GM21423 (cell line): Measurements from ENCODE around the gene NELL1.

ENCODE experiments used
- ATAC-seq: cut with Tn5 transposase; IDR thresholded peaks from one replicate; pipeline ENCODE4 v1.9.1; 2021; ENCODE audit warnings: mild to moderate bottlenecking, moderate library complexity; ENCODE audit not compliant: unreplicated experiment

Gene NELL1

DNA sequence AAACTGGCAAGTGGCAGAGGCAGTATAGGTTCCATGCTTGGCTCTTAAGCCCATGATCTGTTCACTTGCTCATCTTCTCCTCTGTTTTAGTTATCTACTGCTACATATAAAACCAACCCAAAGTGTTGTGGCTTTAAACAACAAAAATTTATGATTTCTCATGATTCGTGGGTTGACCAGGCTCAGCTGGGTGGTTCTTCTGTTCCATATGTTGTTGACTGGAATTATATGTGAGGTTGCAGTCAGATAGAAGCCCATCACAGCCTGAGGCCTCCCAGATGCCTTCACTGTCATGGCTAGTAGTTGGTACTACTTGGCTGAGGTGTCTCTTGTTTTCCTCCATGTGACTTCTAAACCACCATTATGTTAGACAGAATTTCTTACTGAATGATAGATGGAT lies 632.6 kb downstream of the NELL1 start:
- no peak for ATAC-seq

DNA sequence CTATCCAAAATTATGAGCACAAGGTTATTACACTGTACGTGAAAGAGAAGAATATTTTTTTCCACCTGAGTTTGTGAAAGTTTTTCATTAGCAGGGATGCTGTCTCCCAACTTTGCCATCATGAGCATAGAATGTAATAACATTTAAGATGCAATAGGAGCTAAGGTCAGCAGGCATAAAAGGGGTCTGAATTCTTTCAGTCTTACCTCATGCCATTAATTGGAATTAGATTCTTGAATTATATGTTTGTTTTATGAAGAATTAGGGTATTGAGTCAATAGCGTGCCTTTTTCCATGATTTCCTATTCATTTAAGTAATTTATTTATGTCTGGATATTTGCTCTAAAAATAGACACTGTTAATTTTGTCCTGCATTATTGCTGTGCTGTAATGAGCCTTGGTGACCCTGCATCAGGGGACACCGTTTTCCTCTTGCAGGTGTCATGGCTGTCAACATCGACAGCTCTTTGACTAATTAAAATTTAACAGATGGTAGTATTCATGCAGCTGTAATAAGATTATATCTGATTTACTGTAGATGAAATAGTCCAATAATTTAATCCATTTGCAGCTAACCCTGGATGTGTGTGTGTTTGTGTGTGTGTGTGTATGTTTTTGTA lies 637.5 kb downstream of the NELL1 start:
- no peak for ATAC-seq

- ATAC-seq: no peak
Measured at GRCh38 chr11:21307874-21308273, 638.5 kb downstream of the NELL1 start.

DNA sequence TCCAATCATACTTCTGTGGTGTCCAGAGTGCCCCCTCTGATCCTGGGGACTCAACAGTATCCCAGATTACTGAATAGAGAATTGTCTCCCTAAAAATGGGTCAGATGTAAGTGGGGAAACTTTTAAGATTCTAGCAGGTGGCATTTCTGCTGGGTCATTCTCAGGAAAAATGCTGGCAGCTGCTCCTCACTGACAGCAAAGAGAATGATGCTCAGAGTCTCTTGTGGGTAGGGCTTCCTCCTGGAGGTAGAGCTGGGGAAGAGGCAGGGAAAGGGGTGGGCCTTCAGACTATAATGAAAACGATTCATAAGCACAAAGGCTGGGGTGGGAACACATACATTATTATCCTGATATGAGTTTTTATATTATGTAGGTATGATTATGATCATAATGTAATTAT lies 647.2 kb downstream of the NELL1 start:
- ATAC-seq: no peak

GRCh38 chr11:21321072-21321471 lies 651.7 kb downstream of the NELL1 start:
- ATAC-seq: no peak

DNA sequence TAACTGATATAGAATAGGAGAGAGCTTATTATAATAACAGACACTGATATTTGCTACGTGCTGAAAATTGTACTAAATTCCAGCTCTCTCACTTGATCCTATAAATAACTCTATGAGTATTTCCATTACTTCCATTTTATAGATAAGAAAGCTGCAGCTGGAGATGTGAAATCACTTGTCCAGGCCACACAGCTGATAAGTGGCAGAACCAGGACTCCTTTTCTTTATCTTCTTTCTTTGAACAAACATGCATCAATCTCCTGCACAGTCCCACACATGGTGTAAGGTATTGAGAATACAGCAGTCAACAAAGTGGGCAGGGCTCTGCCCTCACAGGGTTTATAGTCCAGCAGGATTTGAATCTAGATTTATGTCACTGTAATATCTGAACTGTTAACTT lies 652.1 kb downstream of the NELL1 start:
- no peak for ATAC-seq

DNA sequence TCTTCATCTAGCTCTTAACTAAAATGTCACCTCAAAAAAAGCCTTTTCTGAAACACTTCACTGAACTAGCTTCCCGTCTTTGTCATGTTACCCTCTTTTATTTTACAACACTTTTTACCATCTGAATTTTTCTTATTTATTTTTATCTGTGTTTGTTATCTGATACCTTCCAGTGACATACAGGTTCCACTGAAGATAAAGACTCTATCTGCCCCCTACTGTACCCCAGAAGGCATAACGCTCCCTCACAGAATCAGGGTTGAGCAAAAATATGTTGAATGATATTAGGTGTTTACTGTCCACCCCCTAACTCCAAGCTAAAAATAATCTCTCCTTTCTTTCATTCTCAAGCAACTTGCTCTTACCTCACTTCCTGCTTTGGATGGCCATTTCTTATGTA lies 654.2 kb downstream of the NELL1 start:
- no peak for ATAC-seq

GRCh38 chr11:21343204-21343603 lies 673.8 kb downstream of the NELL1 start:
- ATAC-seq: no peak

DNA sequence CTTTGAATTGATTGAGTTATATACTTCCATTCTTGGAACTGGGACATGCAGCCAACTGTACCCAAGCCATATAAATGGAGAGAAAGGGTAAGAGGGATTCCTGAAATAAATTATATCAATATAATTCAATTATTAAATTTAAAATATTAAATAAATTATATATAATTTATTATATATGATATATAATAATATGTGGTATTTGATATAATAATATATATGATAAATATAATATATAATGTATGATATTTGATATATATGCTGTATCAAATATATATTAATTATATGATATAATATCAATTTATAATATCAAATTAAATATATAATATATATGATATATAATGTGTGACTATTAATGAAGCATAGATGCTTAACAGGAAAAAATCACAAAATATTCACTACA lies 677.0 kb downstream of the NELL1 start:
- ATAC-seq: no peak

DNA sequence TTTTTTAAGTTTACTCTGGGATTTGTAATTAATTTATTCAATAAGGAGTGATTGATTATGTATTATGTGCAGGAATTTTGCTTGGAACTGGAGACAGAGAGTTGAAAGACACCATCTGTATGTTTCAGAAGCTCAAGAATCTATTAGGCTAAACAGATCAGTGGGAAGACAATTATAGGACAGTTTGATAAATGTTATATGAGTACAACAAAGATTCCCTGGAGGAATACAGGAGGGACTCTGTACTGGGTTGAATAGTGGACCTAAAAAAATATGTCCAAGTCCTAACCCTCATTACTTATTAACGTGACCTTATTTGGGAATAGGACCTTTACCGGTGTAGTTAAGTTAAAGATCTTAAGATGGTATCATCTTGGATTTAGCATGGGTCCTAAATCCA lies 681.2 kb downstream of the NELL1 start:
- ATAC-seq: no peak

DNA sequence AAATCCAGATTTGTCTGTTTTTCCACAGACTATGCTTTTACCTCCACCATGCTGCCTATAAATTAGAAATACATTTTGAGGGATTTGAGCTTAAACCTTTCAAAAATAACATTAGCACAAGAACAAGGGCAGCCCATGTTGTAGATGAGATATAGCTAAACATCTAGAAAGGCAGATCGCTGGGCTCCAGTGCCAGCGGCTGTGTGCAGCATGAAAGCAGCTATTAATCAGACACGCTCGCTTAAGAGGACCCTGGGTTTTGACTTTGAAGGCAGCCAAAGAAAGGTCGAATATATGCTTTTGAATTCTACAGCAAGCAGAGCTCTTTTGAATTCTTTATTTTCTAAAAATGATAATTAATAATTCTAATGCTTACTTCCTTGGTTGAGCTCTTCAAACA lies 684.0 kb downstream of the NELL1 start:
- no peak for ATAC-seq

DNA sequence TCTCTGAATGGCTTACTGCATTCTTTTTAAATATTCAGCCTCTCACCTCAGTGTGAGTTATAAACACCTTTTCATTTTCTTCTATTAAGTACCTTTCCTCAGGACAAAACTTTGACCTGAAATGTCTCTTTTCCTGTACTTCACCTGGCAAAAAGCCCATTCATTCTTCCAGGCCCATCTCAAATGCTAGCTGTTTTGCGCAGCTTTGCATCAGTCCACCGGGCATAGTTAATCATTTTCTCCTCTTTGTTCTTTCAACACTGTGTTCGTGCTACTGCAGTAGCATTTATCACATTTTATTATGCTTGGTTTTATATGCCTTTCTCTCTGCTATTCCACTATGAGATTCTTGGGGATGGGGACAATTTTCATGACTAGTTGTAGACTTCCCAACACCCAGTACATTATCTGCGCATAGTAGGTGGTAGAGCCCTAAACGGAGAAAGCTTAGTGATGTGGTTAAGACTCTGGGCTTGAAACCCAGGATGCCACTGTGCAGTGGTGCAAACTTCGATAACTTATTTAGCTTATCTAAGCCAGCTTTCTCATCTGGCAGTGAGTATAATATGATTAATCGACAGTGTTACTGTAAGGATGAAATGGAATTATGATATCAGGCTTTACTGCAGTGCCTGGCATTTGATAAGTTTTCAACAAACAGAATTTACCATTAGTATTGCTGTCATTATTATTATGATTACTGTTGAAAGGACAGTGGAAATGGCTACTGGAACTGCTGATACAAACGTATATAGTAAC lies 695.7 kb downstream of the NELL1 start:
- no peak for ATAC-seq

DNA sequence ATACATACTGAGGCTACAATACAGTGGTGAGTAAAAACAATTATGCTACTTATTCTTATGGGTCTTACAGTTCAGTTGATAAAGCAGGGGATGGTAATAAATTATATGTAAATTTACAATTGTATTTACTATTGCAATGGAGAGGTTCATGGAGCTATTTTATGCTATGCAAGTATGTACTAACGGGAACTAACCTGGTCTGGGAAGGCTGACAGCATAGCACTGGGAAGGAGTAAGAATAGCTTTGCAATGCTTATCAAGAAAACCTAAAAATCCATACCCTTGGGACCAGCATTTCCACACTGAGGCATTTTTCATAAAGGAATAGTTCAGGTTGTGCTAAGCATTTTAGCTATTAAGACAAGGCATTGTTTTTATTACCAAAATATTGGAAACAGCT lies 700.6 kb downstream of the NELL1 start:
- no peak for ATAC-seq

DNA sequence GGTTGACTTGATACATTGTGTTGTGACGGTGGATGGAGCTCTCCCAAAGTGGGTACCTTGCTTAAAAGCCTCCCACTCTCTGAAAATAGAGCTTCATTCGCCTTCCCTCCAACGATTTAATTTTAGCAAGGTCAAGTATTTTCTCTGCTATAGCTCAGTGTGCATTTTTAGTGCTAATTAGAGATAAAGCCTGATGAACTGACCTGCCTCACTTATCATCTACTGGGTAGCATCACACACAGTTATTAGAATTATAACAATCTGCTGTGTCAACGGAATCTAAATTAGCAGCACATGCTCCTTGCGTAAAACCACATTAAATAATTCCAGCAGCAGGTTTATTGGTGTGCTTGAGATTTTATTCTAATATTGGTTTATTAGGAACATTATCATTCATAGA lies 701.7 kb downstream of the NELL1 start:
- no peak for ATAC-seq

- ATAC-seq: no peak
Measured at GRCh38 chr11:21372672-21373071, 703.3 kb downstream of the NELL1 start.

DNA sequence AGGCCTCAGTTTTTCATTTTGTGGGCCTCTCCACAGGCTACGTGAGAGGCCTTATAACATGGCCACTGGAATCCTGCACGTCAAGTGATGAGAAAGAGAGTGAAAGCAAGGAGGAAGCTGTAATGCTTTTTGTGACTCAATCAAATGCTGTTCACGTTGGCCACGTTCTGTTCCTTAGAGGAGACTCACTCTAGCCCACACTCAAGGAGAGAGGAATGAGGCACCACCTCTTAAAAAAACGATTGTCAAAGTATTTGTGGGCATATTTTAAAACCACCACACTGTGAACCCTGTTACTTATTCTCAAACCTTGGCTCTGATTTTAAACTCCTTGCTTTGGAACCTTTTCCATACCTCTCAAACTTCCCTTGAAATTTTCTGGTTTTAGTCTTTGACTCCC lies 705.0 kb downstream of the NELL1 start:
- ATAC-seq: no peak

DNA sequence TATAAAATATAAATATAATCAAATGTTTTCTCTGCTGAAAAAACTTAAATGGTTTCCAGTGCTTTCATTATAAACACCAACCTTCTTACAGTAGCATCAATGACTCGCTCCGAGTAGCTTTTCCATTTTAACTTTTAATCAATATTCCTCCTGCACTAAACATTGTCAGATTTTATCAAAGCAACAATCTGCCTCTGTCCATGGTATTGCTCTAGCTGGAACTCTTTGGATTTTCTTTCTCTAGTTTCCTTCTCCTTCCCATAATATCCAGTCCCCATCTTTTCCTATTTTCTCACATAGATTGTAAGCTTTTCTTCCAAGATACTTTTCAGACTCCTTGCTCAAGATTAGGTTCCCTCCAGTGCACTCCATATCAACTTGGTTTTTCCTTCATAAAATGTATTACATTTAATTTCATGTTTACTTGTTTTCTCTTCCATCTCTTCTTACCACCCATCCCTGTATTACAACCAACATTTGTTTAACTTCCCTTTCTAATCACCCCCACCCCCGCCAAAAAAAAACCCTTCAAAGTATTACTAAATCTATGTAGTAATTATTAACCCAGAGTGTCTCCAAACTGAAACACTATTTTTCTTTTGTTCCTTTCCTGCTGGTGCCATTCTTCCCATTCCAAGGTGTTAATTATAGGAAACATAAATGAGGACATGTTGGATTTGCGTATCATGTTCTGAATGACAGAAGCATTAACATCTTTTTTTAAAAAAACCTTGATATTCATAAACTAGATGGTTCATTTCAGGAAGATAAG lies 716.5 kb downstream of the NELL1 start:
- no peak for ATAC-seq

DNA sequence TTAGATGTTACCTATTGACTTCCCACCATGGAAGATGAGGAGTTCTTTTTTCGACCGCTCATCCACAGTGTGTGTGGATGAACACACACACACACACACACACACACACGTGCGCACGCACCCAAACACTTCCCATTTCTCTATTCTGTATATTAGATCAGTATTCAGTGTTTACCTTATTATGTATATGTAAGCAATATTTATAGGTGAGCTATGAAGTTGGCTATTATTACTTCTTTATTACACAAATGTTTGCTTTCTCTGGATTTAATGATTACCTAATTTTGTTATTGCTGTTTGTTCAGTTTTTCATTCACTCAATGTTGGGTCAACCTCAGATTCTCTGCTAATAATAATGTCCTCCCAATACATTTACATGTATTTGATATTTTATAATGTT lies 721.0 kb downstream of the NELL1 start:
- no peak for ATAC-seq

- no peak for ATAC-seq
Measured at GRCh38 chr11:21396342-21397008, 727.1 kb downstream of the NELL1 start.

- ATAC-seq: no peak
Measured at GRCh38 chr11:21398195-21398594, 728.8 kb downstream of the NELL1 start.

DNA sequence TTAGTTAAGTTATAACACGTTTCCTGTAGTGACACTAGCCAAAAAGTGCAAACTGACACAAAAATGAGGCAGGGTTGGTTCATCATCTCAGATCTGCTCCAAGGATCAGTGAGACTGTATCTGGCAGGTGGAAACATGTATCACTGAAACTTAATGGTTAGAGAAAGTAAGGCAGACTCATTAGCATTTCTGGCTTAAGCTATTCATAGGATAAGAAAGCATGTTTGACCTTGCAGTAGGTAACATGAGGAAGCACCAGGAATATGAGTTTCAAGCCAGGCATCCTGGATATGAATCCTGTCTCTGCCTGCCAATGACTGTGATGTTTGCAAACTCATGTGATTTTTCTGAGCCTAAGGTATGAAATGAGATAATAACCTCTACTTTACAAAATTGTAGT lies 732.1 kb downstream of the NELL1 start:
- no peak for ATAC-seq

DNA sequence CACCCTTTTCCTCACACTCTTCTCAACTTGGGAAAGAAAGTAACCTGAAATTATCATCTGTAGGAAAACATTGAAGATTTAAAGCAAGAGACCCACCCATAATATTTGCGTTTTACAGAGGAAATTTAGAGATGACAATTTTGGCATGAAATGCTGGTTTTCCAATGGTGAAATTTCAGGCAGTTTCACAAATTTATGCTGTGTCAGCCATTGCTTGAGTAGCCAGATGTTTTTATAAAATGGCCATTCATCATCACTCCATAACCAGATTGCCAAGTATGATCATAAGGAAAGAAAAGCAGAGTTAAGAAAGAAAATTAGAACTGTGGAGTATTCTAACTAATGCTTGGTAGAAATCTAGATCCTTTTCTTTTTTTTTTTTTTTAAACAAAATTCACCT lies 732.9 kb downstream of the NELL1 start:
- no peak for ATAC-seq
